Measurements from ENCODE around the gene HMOX2. TPM values are rescaled to one million over a fixed set of nuclear protein-coding genes. Genes with fewer than 3 reads are reported as not detected.

The HMOX2 gene
- total RNA-seq, 1 experiment from 2014 or later = 72.6 TPM

GRCh38 chr16:4513086-4513860 lies 37.1 kb downstream of the HMOX2 start:
- Histone ChIP-seq H3K27me3 (ENCODE audit: control insufficient read depth, insufficient read depth, low read length) (no peaks in the 10 kb centered on the region), H3K4me1 (ENCODE audit: control insufficient read depth, insufficient read depth, low read length) (no peaks in the 10 kb centered on the region), H3K27ac (ENCODE audit: low read length) (no peak overlapping the region), H3K36me3 (ENCODE audit: control insufficient read depth, insufficient read depth, low read length) (no peaks in the 10 kb centered on the region), H3K9me3 (ENCODE audit: control insufficient read depth, insufficient read depth, low read depth, low read length) (no peaks in the 10 kb centered on the region), H3K4me3 (ENCODE audit: low read depth in 2 of 2, low read length in 2 of 2) (no peak overlapping the region)
- no peak for ATAC-seq
- intact Hi-C loops (cut with micrococcal nuclease; ENCODE audit: unreplicated experiment) (loop anchor here (5.0 kb wide), 1 partner anchor 34 kb away; no protein-coding TSS in a partner anchor), in situ Hi-C loops (cut with HindIII; ENCODE audit: low pct_unique_long_range_greater_than_20kb, low sequenced_read_pairs) (no loop called here)
- POLR2A ChIA-PET = no interaction called here
- no peak for TF ChIP-seq TCF7L2 (IDR thresholded peaks at IDR 0.05; ENCODE audit: low read depth, low read length)
- TF ChIP-seq, protein P1, sequence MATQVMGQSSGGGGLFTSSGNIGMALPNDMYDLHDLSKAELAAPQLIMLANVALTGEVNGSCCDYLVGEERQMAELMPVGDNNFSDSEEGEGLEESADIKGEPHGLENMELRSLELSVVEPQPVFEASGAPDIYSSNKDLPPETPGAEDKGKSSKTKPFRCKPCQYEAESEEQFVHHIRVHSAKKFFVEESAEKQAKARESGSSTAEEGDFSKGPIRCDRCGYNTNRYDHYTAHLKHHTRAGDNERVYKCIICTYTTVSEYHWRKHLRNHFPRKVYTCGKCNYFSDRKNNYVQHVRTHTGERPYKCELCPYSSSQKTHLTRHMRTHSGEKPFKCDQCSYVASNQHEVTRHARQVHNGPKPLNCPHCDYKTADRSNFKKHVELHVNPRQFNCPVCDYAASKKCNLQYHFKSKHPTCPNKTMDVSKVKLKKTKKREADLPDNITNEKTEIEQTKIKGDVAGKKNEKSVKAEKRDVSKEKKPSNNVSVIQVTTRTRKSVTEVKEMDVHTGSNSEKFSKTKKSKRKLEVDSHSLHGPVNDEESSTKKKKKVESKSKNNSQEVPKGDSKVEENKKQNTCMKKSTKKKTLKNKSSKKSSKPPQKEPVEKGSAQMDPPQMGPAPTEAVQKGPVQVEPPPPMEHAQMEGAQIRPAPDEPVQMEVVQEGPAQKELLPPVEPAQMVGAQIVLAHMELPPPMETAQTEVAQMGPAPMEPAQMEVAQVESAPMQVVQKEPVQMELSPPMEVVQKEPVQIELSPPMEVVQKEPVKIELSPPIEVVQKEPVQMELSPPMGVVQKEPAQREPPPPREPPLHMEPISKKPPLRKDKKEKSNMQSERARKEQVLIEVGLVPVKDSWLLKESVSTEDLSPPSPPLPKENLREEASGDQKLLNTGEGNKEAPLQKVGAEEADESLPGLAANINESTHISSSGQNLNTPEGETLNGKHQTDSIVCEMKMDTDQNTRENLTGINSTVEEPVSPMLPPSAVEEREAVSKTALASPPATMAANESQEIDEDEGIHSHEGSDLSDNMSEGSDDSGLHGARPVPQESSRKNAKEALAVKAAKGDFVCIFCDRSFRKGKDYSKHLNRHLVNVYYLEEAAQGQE (IDR thresholded peaks at IDR 0.05; ENCODE audit: insufficient read depth in 1 of 2, low read depth in 2 of 2, low read length in 1 of 2) = no peak
- TF ChIP-seq POLR2AphosphoS5 (IDR thresholded peaks at IDR 0.05; ENCODE audit: low read depth, low read length) = no peak
- no peak for TF ChIP-seq SIN3A (IDR thresholded peaks at IDR 0.05; ENCODE audit: borderline replicate concordance, insufficient read depth, low read depth, low read length)
- TF ChIP-seq CTCF (IDR thresholded peaks at IDR 0.05) = no peak
- CTCF ChIA-PET = no interaction called here
- no peak for DNase-seq (ENCODE audit: low read depth, low spot score)
- BruUV-seq (replicated peaks) = no TSS peak

GRCh38 chr16:4513881-4514280 lies 37.7 kb downstream of the HMOX2 start:
- CTCF ChIA-PET = interaction anchor here (0.8 kb wide), 1 partner anchor 35 kb away, joined by 3 read pairs; no protein-coding TSS in a partner anchor
- TF ChIP-seq POLR2AphosphoS5 (IDR thresholded peaks at IDR 0.05; ENCODE audit: low read depth, low read length) = no peak
- TF ChIP-seq, protein P1 (IDR thresholded peaks at IDR 0.05; ENCODE audit: insufficient read depth in 1 of 2, low read depth in 2 of 2, low read length in 1 of 2) = no peak
- TF ChIP-seq CTCF (IDR thresholded peaks at IDR 0.05) = no peak
- no peak for TF ChIP-seq TCF7L2 (IDR thresholded peaks at IDR 0.05; ENCODE audit: low read depth, low read length)
- TF ChIP-seq SIN3A (IDR thresholded peaks at IDR 0.05; ENCODE audit: borderline replicate concordance, insufficient read depth, low read depth, low read length) = no peak
- Histone ChIP-seq H3K4me3 (ENCODE audit: low read depth in 2 of 2, low read length in 2 of 2) (no peak overlapping the region), H3K9me3 (ENCODE audit: control insufficient read depth, insufficient read depth, low read depth, low read length) (no peaks in the 10 kb centered on the region), H3K27me3 (ENCODE audit: control insufficient read depth, insufficient read depth, low read length) (no peaks in the 10 kb centered on the region), H3K36me3 (ENCODE audit: control insufficient read depth, insufficient read depth, low read length) (no peaks in the 10 kb centered on the region), H3K4me1 (ENCODE audit: control insufficient read depth, insufficient read depth, low read length) (no peaks in the 10 kb centered on the region), H3K27ac (ENCODE audit: low read length) (no peak overlapping the region)
- BruUV-seq (replicated peaks) = no TSS peak
- ATAC-seq (no peak), DNase-seq (ENCODE audit: low read depth, low spot score) (no peak)
- in situ Hi-C loops (cut with HindIII; ENCODE audit: low pct_unique_long_range_greater_than_20kb, low sequenced_read_pairs) = no loop called here
- intact Hi-C loops (cut with micrococcal nuclease; ENCODE audit: unreplicated experiment) = loop anchor here (5.0 kb wide), 1 partner anchor 33 kb away; no protein-coding TSS in a partner anchor
- POLR2A ChIA-PET = no interaction called here

All from Panc1 (cell line).